Left ventricle myocardium inferior (tissue), 1 donor: ENCODE measurements around the gene PDE9A. TPM values are rescaled to one million over a fixed set of nuclear protein-coding genes. Genes with fewer than 3 reads are reported as not detected.

ENCODE experiments used
- DNase-seq: peaks from one replicate; pipeline ENCODE4 v3.0.0-alpha.2; 2020
- H3K27ac ChIP-seq: fragments of 200-600 bp; replicated peaks from 2 replicates; pipeline ENCODE4 v1.8.0; 2021
- H3K27me3 ChIP-seq: fragments of 200-600 bp; 2 replicates; pipeline ENCODE4 v1.8.0; 2021; ENCODE audit warnings: low read depth
- H3K36me3 ChIP-seq: fragments of 200-600 bp; 2 replicates; pipeline ENCODE4 v1.8.0; 2021
- H3K4me1 ChIP-seq: fragments of 200-600 bp; 2 replicates; pipeline ENCODE4 v1.8.0; 2021
- H3K4me3 ChIP-seq: fragments of 200-600 bp; 2 replicates; pipeline ENCODE4 v1.8.0; 2021; ENCODE audit warnings: mild to moderate bottlenecking, moderate library complexity
- H3K9me3 ChIP-seq: fragments of 200-600 bp; replicated peaks from 2 replicates; pipeline ENCODE4 v1.8.0; 2021
- CTCF ChIP-seq: fragments of 200-600 bp; IDR thresholded peaks from 2 replicates; pipeline ENCODE4 v1.8.0; 2021; ENCODE audit warnings: antibody characterized with exemption, mild to moderate bottlenecking, borderline replicate concordance
- intact Hi-C: fragments of 100-400 bp; cut with micrococcal nuclease; formaldehyde crosslinking; loops from one replicate; pipeline ENCODE4 v1.11.0; 2022
- total RNA-seq: library from RNA; stranded (reverse); fragmentation: NEBNext Ultra II Directional; extraction: Animal tissue kit (Norgen Biotek cat#: 25700); gene quantifications from one replicate; pipeline ENCODE4 v1.2.1, GENCODE V29; 2021
- donor health status: DM: no; HTN: yes; CAD: no; lungs with severe emphysema.

Gene PDE9A
- total RNA-seq, 1 donor from 2014 or later: 3.2 TPM

GRCh38 chr21:42629933-42630589 is 23.4 kb upstream of the PDE9A start:
- no peak for TF ChIP-seq CTCF
- H3K36me3 ChIP-seq: no peaks in the 10 kb centered on the region
- peaks cover 66% of the 10 kb centered on the region for H3K27me3 ChIP-seq
- H3K9me3 ChIP-seq: no peaks in the 10 kb centered on the region
- H3K27ac ChIP-seq: no peak overlapping the region
- no peak for DNase-seq
- intact Hi-C loops: no loop called here
- H3K4me3 ChIP-seq: no peak overlapping the region
- H3K4me1 ChIP-seq: peaks cover 14% of the 10 kb centered on the region

GRCh38 chr21:42630626-42631025 is 22.8 kb upstream of the PDE9A start:
- Histone ChIP-seq H3K36me3 (no peaks in the 10 kb centered on the region), H3K9me3 (no peaks in the 10 kb centered on the region), H3K27ac (no peak overlapping the region), H3K27me3 (peaks cover 66% of the 10 kb centered on the region), H3K4me3 (no peak overlapping the region), H3K4me1 (peaks cover 14% of the 10 kb centered on the region)
- no peak for TF ChIP-seq CTCF
- DNase-seq: no peak
- intact Hi-C loops: no loop called here

GRCh38 chr21:42631142-42631541 is 22.3 kb upstream of the PDE9A start:
- TF ChIP-seq CTCF: no peak
- peaks cover 14% of the 10 kb centered on the region for H3K4me1 ChIP-seq
- intact Hi-C loops: no loop called here
- H3K36me3 ChIP-seq: no peaks in the 10 kb centered on the region
- no peaks in the 10 kb centered on the region for H3K9me3 ChIP-seq
- DNase-seq: no peak
- no peak overlapping the region for H3K4me3 ChIP-seq
- peaks cover 66% of the 10 kb centered on the region for H3K27me3 ChIP-seq
- no peak overlapping the region for H3K27ac ChIP-seq

GRCh38 chr21:42632336-42632751 is 21.1 kb upstream of the PDE9A start:
- no peak for DNase-seq
- H3K27me3 ChIP-seq: peaks cover 64% of the 10 kb centered on the region
- H3K4me1 ChIP-seq: peaks cover 13% of the 10 kb centered on the region
- H3K27ac ChIP-seq: no peak overlapping the region
- H3K9me3 ChIP-seq: no peaks in the 10 kb centered on the region
- no peak for TF ChIP-seq CTCF
- intact Hi-C loops: no loop called here
- no peaks in the 10 kb centered on the region for H3K36me3 ChIP-seq
- no peak overlapping the region for H3K4me3 ChIP-seq

GRCh38 chr21:42632771-42633690 is 20.4 kb upstream of the PDE9A start:
- no peak for DNase-seq

More at GRCh38 chr21:42632771-42633690, 20.4 kb upstream of the PDE9A start:
- no peak overlapping the region for H3K27ac ChIP-seq
- H3K9me3 ChIP-seq: no peaks in the 10 kb centered on the region
- intact Hi-C loops: no loop called here
- H3K4me3 ChIP-seq: no peak overlapping the region
- H3K27me3 ChIP-seq: peaks cover 71% of the 10 kb centered on the region
- H3K4me1 ChIP-seq: peaks cover 6% of the 10 kb centered on the region
- no peak for TF ChIP-seq CTCF
- H3K36me3 ChIP-seq: no peaks in the 10 kb centered on the region
